22Rv1 (cell line): ENCODE results near the gene TRERF1.

Experiments used
- CTCF ChIP-seq: fragments of 450-650 bp; IDR thresholded peaks from 2 replicates; pipeline ENCODE4 v1.5.1; 2017; ENCODE audit warnings: mild to moderate bottlenecking
- ZFX ChIP-seq: fragments of 450-650 bp; IDR thresholded peaks from 2 replicates; pipeline ENCODE4 v1.6.1; 2017; ENCODE audit warnings: antibody characterized with exemption, borderline replicate concordance

- no peak for TF ChIP-seq CTCF
- TF ChIP-seq ZFX, result no peak
These were observed 274.0 kb downstream of the TRERF1 start for GRCh38 chr6:42177514-42178364.
